Tibial nerve (tissue), 4 donors: ENCODE measurements around the gene SLC8B1. TPM values are rescaled to one million over a fixed set of nuclear protein-coding genes. Genes with fewer than 3 reads are reported as not detected.

Experiments used
- DNase-seq, 2 donors: peaks; one replicate each; pipeline ENCODE4 v3.0.0-alpha.2; 2019; ENCODE audit warnings: low spot score in 2 of 2
- H3K27ac ChIP-seq, 4 donors: fragments of 200-600 bp; sonication (generic) in 3 of 4; one replicate each; pipeline ENCODE4 v1.5.1; 2017 to 2019; ENCODE audit warnings: mild to moderate bottlenecking in 1 of 4
- H3K27me3 ChIP-seq, 2 donors: fragments of 200-600 bp; sonication (generic) in 1 of 2; one replicate each; pipeline versions ENCODE4 v1.5.1 to v1.6.0; 2017 to 2019
- H3K36me3 ChIP-seq, 3 donors: fragments of 200-600 bp; sonication (generic); one replicate each; pipeline ENCODE4 v1.5.1; 2018 to 2019
- H3K4me1 ChIP-seq, 4 donors: fragments of 200-600 bp; sonication (generic) in 3 of 4; one replicate each; pipeline ENCODE4 v1.5.1; 2017 to 2019
- H3K4me3 ChIP-seq, 4 donors: fragments of 200-600 bp; sonication (generic) in 3 of 4; one replicate each; pipeline ENCODE4 v1.5.1; 2017 to 2019; ENCODE audit warnings: mild to moderate bottlenecking in 1 of 4, moderate library complexity in 1 of 4
- H3K9me3 ChIP-seq, 4 donors: fragments of 200-600 bp; sonication (generic) in 3 of 4; one replicate each; pipeline ENCODE4 v1.5.1; 2017 to 2019
- EP300 ChIP-seq, 2 donors: sonication (generic); formaldehyde crosslinking; IDR thresholded peaks; one replicate each; pipeline ENCODE4 v1.6.1; 2017; ENCODE audit warnings: antibody characterized with exemption in 2 of 2, mild to moderate bottlenecking in 1 of 2
- POLR2A ChIP-seq, 2 donors: fragments of 450-650 bp; IDR thresholded peaks; one replicate each; pipeline ENCODE4 v1.6.1; 2017; ENCODE audit warnings: antibody characterized with exemption in 2 of 2, mild to moderate bottlenecking in 2 of 2, moderate library complexity in 2 of 2
- WGBS, 2 donors: methylation state at CpG; one replicate each; pipeline ENCODE4 v1.1.5; 2018; 5-methylcytosine and 5-hydroxymethylcytosine counted together
- total RNA-seq, 4 donors: library from RNA; depleted of rRNA; stranded (reverse); fragments of >200 nt; gene quantifications; one replicate each; pipeline ENCODE4 v1.1.0, GENCODE V29; 2016
- TF ChIP-seq, protein P1 (sequence below), 5 experiments: fragments of 200-600 bp in 3 of 5; fragments of 450-650 bp in 2 of 5; sonication (generic) in 3 of 5; IDR thresholded peaks; one replicate each; pipeline ENCODE4 v1.5.1; 2016 to 2019; ENCODE audit warnings: antibody characterized with exemption in 5 of 5, mild to moderate bottlenecking in 3 of 5, moderate library complexity in 2 of 5

SLC8B1 gene
- total RNA-seq, 4 donors from 2014 or later: 52.0 to 73.5 (median 61.2) TPM

DNA sequence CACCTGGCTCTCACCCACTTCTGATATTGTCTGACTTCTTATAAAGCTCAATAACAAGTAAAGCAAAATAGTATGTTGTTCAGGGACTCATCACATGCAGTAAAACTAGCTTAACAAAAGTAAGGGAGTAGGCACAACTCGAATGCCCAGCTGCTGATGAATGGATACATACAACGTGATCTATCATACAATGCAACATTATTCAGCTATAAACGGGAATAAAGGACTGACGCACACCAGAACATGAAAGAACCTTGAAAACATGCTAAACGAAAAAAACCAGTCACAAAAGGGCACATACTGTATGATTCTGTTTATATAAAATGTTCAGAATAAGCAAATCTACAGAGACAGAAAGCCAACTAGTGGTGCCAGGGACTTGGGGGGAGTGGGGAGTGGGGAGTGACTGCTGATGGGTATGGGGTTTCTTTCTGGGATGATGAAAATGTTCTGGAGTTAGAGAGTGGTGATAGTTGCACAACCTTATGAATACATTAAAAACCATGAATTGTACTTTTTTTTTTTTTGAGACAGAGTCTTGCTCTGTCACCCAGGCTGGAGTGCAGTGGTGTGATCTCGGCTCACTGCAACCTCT, 34.6 kb upstream of the SLC8B1 start:
- Histone ChIP-seq H3K4me3 (no peak overlapping the region), H3K36me3 (peaks cover 0 to 59% (median 0%) of the 10 kb centered on the region in 3 donors), H3K27ac (peak overlapping the region in 3 of 4 donors; percentile 25 to 85 (median 78)), H3K27me3 (no peaks in the 10 kb centered on the region), H3K9me3 (no peaks in the 10 kb centered on the region), H3K4me1 (peaks cover 0 to 17% (median 0%) of the 10 kb centered on the region in 4 donors)
- DNase-seq: no peak
- peak in 1 of 2 donors; percentile 70 for TF ChIP-seq EP300 (IDR thresholded peaks at IDR 0.05)
- TF ChIP-seq, protein P1, sequence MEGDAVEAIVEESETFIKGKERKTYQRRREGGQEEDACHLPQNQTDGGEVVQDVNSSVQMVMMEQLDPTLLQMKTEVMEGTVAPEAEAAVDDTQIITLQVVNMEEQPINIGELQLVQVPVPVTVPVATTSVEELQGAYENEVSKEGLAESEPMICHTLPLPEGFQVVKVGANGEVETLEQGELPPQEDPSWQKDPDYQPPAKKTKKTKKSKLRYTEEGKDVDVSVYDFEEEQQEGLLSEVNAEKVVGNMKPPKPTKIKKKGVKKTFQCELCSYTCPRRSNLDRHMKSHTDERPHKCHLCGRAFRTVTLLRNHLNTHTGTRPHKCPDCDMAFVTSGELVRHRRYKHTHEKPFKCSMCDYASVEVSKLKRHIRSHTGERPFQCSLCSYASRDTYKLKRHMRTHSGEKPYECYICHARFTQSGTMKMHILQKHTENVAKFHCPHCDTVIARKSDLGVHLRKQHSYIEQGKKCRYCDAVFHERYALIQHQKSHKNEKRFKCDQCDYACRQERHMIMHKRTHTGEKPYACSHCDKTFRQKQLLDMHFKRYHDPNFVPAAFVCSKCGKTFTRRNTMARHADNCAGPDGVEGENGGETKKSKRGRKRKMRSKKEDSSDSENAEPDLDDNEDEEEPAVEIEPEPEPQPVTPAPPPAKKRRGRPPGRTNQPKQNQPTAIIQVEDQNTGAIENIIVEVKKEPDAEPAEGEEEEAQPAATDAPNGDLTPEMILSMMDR (IDR thresholded peaks at IDR 0.05): no peak
- 43 to 59% methylated on average over 6 of the region's 6 CpGs for WGBS, 2 donors

DNA sequence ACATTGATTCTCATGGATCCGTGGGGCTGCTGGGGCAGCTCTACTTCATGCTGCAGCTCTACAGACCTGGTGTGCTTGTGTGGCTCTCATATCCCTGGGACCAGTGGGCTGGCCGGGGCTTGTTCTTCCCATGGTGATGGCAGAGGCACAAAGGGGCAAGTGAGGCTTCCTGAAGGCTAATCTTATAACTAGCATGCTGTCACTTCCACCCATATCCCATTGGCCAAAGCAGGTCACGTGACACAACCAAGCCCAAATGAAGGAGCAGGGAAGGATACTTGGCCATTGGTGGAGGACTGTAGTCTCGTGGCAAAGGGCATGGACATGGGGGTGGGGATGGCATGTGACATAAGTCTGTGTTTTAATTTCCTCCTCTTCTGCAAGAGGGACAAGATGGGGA, 33.4 kb upstream of the SLC8B1 start:
- peaks cover 0 to 57% (median 0%) of the 10 kb centered on the region in 3 donors for H3K36me3 ChIP-seq

DNA sequence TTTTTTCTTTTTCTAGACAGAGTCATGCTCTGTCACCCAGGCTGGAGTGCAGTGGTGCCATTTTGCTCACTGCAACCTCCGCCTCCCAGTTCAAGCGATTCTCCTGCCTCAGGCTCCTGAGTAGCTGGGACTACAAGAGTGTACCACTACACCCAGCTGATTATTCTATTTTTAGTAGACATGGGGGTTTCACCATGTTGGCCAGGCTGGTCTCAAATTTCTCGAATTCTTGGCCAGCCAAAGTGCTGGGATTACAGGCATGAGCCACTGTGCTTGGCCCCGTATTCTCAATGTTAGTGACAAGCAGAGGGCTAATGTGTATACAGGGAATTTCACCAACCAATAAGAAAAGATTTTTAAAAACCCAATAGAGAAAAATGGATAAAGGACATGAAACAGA, 31.9 kb upstream of the SLC8B1 start:
- WGBS, 2 donors: 65 to 70% methylated on average over 4 of the region's 4 CpGs
- Histone ChIP-seq H3K36me3 (peaks cover 0 to 42% (median 0%) of the 10 kb centered on the region in 3 donors), H3K4me3 (no peak overlapping the region), H3K4me1 (peaks cover 0 to 22% (median 0%) of the 10 kb centered on the region in 4 donors), H3K27me3 (no peaks in the 10 kb centered on the region), H3K27ac (peak overlapping the region in 1 of 4 donors; percentile 9), H3K9me3 (no peaks in the 10 kb centered on the region)
- TF ChIP-seq EP300 (IDR thresholded peaks at IDR 0.05) (no peak), POLR2A (IDR thresholded peaks at IDR 0.05) (no peak)
- TF ChIP-seq, protein P1 (IDR thresholded peaks at IDR 0.05): no peak
- no peak for DNase-seq

More for the DNA sequence above, 33.4 kb upstream of the SLC8B1 start:
- Histone ChIP-seq H3K27me3 (no peaks in the 10 kb centered on the region), H3K4me3 (no peak overlapping the region), H3K4me1 (peaks cover 0 to 17% (median 0%) of the 10 kb centered on the region in 4 donors), H3K9me3 (no peaks in the 10 kb centered on the region), H3K27ac (peak overlapping the region in 2 of 4 donors; percentile 78 to 85)
- no peak for DNase-seq
- WGBS, 2 donors: 88 to 92% methylated on average over 4 of the region's 4 CpGs
- TF ChIP-seq POLR2A (IDR thresholded peaks at IDR 0.05): no peak
- TF ChIP-seq, protein P1 (IDR thresholded peaks at IDR 0.05): no peak
- TF ChIP-seq EP300 (IDR thresholded peaks at IDR 0.05): no peak

DNA sequence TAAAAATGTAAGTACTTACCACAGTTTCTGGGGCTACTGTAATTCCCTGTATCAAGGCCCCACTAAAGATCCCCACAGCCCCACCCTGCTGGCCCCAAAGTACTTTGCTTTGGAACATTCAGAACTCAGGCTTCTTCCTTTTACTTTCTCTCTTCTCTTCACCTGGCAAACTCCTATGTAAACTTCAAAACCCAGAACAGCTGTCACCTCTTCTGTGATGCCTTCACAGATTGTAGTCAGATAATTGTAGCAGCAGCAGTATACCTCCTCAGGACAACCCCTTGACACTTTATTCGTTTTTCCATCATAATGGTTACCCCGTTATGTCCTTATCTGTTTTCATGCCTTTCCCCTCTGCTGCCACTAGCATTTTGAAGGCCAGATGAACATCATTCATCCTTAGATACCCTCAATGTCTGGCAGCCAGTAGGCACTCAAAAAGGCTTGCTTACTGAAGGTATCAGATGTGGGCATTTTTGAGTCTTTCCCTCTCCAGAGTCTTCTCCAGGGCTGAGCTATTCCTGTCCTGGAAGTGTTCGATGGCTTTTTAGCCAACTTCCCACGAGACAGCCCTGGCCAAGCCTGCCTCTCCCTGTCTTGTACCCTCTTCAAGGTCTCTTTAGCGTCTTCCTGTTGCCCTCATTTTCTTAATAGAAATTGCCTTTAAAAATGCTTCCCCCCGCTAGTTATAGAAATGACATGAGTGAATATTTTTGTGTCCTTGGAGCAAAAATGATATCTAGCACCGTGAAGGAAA, 30.9 kb upstream of the SLC8B1 start:
- 88 to 90% methylated on average over 7 of the region's 7 CpGs for WGBS, 2 donors
- Histone ChIP-seq H3K9me3 (no peaks in the 10 kb centered on the region), H3K4me3 (no peak overlapping the region), H3K36me3 (peaks cover 0 to 31% (median 0%) of the 10 kb centered on the region in 3 donors), H3K4me1 (peaks cover 0 to 28% (median 0%) of the 10 kb centered on the region in 4 donors), H3K27me3 (no peaks in the 10 kb centered on the region), H3K27ac (no peak overlapping the region)
- DNase-seq: no peak
- TF ChIP-seq, protein P1 (IDR thresholded peaks at IDR 0.05): no peak
- TF ChIP-seq EP300 (IDR thresholded peaks at IDR 0.05) (no peak), POLR2A (IDR thresholded peaks at IDR 0.05) (no peak)

DNA sequence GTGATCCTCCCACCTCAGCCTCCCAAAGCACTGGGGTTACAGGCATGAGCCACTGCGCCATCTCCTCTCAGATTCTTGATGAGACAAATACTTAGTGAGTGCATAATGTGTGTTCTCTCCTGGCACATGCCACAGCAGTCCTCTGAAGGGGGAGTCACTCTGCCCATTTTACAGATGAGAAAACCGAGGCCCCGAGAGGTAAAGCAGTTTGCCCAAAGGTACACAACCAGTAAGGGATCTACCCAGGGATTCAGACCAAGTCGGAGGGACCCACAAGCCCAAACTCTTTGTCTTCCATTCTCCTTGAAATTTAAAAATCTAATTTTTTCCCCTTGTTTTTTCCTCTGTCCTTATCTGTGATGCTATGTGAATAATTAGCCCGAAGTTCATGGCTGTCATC, 29.8 kb upstream of the SLC8B1 start:
- H3K27me3 ChIP-seq: no peaks in the 10 kb centered on the region
- no peak overlapping the region for H3K27ac ChIP-seq
- H3K36me3 ChIP-seq: peaks cover 0 to 27% (median 0%) of the 10 kb centered on the region in 3 donors
- H3K9me3 ChIP-seq: no peaks in the 10 kb centered on the region
- DNase-seq: no peak
- H3K4me1 ChIP-seq: peaks cover 0 to 34% (median 3%) of the 10 kb centered on the region in 4 donors
- no peak overlapping the region for H3K4me3 ChIP-seq
- WGBS, 2 donors: 97% methylated on average over 5 of the region's 5 CpGs
- TF ChIP-seq POLR2A (IDR thresholded peaks at IDR 0.05) (no peak), EP300 (IDR thresholded peaks at IDR 0.05) (no peak)
- TF ChIP-seq, protein P1 (IDR thresholded peaks at IDR 0.05): no peak
